Liver (tissue), 9 donors: ENCODE results near the gene ADCY3. TPM values are rescaled to one million over a fixed set of nuclear protein-coding genes. Genes with fewer than 3 reads are reported as not detected.
A peak's percentile ranks its signal among the peaks of the same experiment; 100 is the strongest.

ENCODE experiments used
- DNase-seq: peaks from one replicate; pipeline ENCODE4 v3.0.0-alpha.2; 2017; ENCODE audit warnings: low spot score
- H3K27ac ChIP-seq, 2 donors: one replicate each; pipeline ENCODE4 v1.7.0; 2013; ENCODE audit warnings: inconsistent platforms in 2 of 2, low read length in 2 of 2, control low read depth in 1 of 2, low read depth in 1 of 2, mild to moderate bottlenecking in 1 of 2
- H3K27me3 ChIP-seq, 4 donors: one replicate each; pipeline versions ENCODE4 v1.6.1 to v1.7.0; 2013; ENCODE audit warnings: low read length in 3 of 4, inconsistent platforms in 1 of 4, mild to moderate bottlenecking in 1 of 4, moderate library complexity in 1 of 4; ENCODE audit not compliant: control insufficient read depth in 4 of 4, insufficient read depth in 4 of 4
- H3K36me3 ChIP-seq, 4 donors: one replicate each; pipeline versions ENCODE4 v1.6.1 to v1.7.0; 2013; ENCODE audit warnings: low read length in 3 of 4, mild to moderate bottlenecking in 3 of 4, low read depth in 1 of 4, moderate library complexity in 1 of 4; ENCODE audit not compliant: control insufficient read depth in 4 of 4, insufficient read depth in 3 of 4
- H3K4me1 ChIP-seq, 4 donors: one replicate each; pipeline versions ENCODE4 v1.6.1 to v1.7.0; 2013; ENCODE audit warnings: low read length in 3 of 4, mild to moderate bottlenecking in 3 of 4, moderate library complexity in 1 of 4; ENCODE audit not compliant: control insufficient read depth in 4 of 4, insufficient read depth in 4 of 4
- H3K4me3 ChIP-seq, 3 donors: one replicate each; pipeline versions ENCODE4 v1.6.1 to v1.7.0; 2013; ENCODE audit warnings: low read length in 3 of 3, control low read depth in 1 of 3, low read depth in 1 of 3, mild to moderate bottlenecking in 1 of 3
- H3K9ac ChIP-seq, 2 donors: one replicate each; pipeline ENCODE4 v1.7.0; 2013; ENCODE audit warnings: low read length in 2 of 2, mild to moderate bottlenecking in 2 of 2, moderate library complexity in 2 of 2, control low read depth in 1 of 2, low read depth in 1 of 2
- H3K9me3 ChIP-seq, 4 donors: one replicate each; pipeline versions ENCODE4 v1.6.1 to v1.7.0; 2013; ENCODE audit warnings: low read length in 3 of 4; ENCODE audit not compliant: control insufficient read depth in 4 of 4
- FOXA1 ChIP-seq: IDR thresholded peaks from 2 replicates; pipeline ENCODE4 v1.6.1; 2016; ENCODE audit warnings: antibody characterized with exemption
- FOXA2 ChIP-seq: IDR thresholded peaks from 2 replicates; pipeline ENCODE4 v1.6.1; 2016; ENCODE audit warnings: antibody characterized with exemption
- GABPA ChIP-seq, 2 donors: IDR thresholded peaks in 1 of 2; conservative IDR thresholded peaks in 1 of 2; 2 replicates each; pipeline ENCODE4 v1.6.1; 2016; ENCODE audit warnings: antibody characterized with exemption in 2 of 2, mild to moderate bottlenecking in 1 of 2, moderate library complexity in 1 of 2
- HNF4A ChIP-seq, 2 donors: conservative IDR thresholded peaks; 2 replicates each; pipeline ENCODE4 v1.6.1; 2016; ENCODE audit warnings: antibody characterized with exemption in 2 of 2, mild to moderate bottlenecking in 2 of 2
- HNF4G ChIP-seq: IDR thresholded peaks from 2 replicates; pipeline ENCODE4 v1.6.1; 2016; ENCODE audit warnings: antibody characterized with exemption
- JUND ChIP-seq, 2 donors: IDR thresholded peaks; 2 replicates each; pipeline ENCODE4 v1.6.1; 2016; ENCODE audit warnings: antibody characterized with exemption in 2 of 2
- RAD21 ChIP-seq, 2 donors: IDR thresholded peaks; 2 replicates each; pipeline ENCODE4 v1.6.1; 2016; ENCODE audit warnings: antibody characterized with exemption in 2 of 2, mild to moderate bottlenecking in 2 of 2
- RXRA ChIP-seq, 2 donors: IDR thresholded peaks; 2 replicates each; pipeline ENCODE4 v1.6.1; 2017 to 2018; ENCODE audit warnings: antibody characterized with exemption in 2 of 2, mild to moderate bottlenecking in 1 of 2
- SP1 ChIP-seq: IDR thresholded peaks from 2 replicates; pipeline ENCODE4 v1.6.1; 2018; ENCODE audit warnings: antibody characterized with exemption, mild to moderate bottlenecking
- YY1 ChIP-seq: IDR thresholded peaks from 2 replicates; pipeline ENCODE4 v1.6.1; 2016; ENCODE audit warnings: antibody characterized with exemption, mild to moderate bottlenecking
- WGBS: extraction: QIAGEN DNeasy Blood & Tissue Kit; methylation state at CpG from one replicate; pipeline ENCODE4 v1.1.7; 2013; 5-methylcytosine and 5-hydroxymethylcytosine counted together
- polyA plus RNA-seq, 2 donors: library from polyadenylated mRNA; stranded (reverse) in 1 of 2; unstranded in 1 of 2; fragments of 200-250 nt in 1 of 2; fragments of >200 nt in 1 of 2; fragmentation: Nextera tagmentation in 1 of 2; extraction: Ambion mirVana in 1 of 2; gene quantifications; one replicate each; pipeline versions ENCODE4 v1.2.1 to v1.2.3, GENCODE V29; 2013 to 2015
- total RNA-seq, 2 donors: library from RNA; depleted of rRNA; stranded (reverse); fragments of >200 nt; gene quantifications; one replicate each; pipeline ENCODE4 v1.2.3, GENCODE V29; 2014
- TF ChIP-seq, protein P1 (sequence below): fragments of 150-350 bp; IDR thresholded peaks from 2 replicates; pipeline ENCODE4 v1.5.1; 2017; ENCODE audit warnings: improper control_type of control experiment, low read depth, low read length; ENCODE audit not compliant: missing input control
- TF ChIP-seq, protein P2 (sequence below): IDR thresholded peaks from 2 replicates; pipeline ENCODE4 v1.6.1; 2016; ENCODE audit warnings: antibody characterized with exemption, mild to moderate bottlenecking
- TF ChIP-seq, protein P3 (sequence below): IDR thresholded peaks from 2 replicates; pipeline ENCODE4 v1.6.1; 2016; ENCODE audit warnings: antibody characterized with exemption
- donor health status: healthy.
- donor health status: healthy.
- donor health status: healthy.
- donor health status: healthy.
- donor health status: healthy.

ADCY3 gene
- total and polyA plus RNA-seq, 4 donors: 0.99 to 8.4 (median 6.4) TPM

DNA sequence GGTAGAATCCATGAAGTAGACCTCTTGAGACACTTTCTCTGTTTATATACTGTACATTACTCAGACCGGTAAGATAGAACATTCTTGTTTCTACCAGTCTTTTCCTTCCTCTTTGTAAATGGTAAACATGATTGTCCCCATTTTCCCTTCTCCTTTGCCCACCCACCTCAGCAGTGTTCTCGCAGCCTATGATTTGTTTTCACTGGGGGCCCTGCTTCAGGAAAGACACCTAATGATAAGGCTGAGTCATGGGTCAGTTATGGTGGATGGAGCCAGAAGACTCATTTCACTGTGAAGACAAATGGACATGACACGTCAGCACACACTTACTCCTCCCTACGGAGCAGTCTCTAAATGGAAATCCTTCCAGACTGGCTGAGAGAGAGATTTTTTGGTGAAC lies 103.2 kb downstream of the ADCY3 start (continued):
- TF ChIP-seq, protein P1, sequence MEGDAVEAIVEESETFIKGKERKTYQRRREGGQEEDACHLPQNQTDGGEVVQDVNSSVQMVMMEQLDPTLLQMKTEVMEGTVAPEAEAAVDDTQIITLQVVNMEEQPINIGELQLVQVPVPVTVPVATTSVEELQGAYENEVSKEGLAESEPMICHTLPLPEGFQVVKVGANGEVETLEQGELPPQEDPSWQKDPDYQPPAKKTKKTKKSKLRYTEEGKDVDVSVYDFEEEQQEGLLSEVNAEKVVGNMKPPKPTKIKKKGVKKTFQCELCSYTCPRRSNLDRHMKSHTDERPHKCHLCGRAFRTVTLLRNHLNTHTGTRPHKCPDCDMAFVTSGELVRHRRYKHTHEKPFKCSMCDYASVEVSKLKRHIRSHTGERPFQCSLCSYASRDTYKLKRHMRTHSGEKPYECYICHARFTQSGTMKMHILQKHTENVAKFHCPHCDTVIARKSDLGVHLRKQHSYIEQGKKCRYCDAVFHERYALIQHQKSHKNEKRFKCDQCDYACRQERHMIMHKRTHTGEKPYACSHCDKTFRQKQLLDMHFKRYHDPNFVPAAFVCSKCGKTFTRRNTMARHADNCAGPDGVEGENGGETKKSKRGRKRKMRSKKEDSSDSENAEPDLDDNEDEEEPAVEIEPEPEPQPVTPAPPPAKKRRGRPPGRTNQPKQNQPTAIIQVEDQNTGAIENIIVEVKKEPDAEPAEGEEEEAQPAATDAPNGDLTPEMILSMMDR: no peak
- TF ChIP-seq RAD21 (IDR thresholded peaks at IDR 0.05) (no peak), HNF4G (no peak)

DNA sequence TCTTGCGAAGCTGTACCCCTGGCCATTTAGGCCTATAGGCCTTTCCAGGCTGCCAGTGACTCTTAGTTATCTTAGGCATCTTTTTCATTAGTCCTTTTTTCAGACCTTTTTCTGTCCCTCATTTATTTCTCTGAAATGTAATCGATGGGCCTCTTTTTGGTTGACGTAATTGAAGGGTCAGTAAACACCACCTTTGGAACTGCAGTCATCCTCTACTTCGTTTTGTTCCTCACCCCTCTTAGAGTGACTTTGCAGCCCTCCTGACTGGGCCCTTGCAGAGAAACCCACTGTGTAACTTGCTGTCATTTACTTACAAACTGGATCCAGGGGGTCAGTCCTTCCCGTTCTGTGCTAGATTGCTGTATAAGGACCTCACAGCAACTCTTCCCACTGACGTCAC lies 103.6 kb downstream of the ADCY3 start:
- H3K27ac ChIP-seq: no peak overlapping the region
- 66% methylated on average over 6 of the region's 6 CpGs for WGBS
- no peaks in the 10 kb centered on the region for H3K27me3 ChIP-seq
- peak in 1 of 2 donors; percentile 28 for TF ChIP-seq JUND (IDR thresholded peaks at IDR 0.05)
- TF ChIP-seq HNF4A (conservative IDR thresholded peaks at IDR 0.05): peak; percentile 33 to 58
- peak; percentile 17 for TF ChIP-seq HNF4G
- TF ChIP-seq, protein P2, sequence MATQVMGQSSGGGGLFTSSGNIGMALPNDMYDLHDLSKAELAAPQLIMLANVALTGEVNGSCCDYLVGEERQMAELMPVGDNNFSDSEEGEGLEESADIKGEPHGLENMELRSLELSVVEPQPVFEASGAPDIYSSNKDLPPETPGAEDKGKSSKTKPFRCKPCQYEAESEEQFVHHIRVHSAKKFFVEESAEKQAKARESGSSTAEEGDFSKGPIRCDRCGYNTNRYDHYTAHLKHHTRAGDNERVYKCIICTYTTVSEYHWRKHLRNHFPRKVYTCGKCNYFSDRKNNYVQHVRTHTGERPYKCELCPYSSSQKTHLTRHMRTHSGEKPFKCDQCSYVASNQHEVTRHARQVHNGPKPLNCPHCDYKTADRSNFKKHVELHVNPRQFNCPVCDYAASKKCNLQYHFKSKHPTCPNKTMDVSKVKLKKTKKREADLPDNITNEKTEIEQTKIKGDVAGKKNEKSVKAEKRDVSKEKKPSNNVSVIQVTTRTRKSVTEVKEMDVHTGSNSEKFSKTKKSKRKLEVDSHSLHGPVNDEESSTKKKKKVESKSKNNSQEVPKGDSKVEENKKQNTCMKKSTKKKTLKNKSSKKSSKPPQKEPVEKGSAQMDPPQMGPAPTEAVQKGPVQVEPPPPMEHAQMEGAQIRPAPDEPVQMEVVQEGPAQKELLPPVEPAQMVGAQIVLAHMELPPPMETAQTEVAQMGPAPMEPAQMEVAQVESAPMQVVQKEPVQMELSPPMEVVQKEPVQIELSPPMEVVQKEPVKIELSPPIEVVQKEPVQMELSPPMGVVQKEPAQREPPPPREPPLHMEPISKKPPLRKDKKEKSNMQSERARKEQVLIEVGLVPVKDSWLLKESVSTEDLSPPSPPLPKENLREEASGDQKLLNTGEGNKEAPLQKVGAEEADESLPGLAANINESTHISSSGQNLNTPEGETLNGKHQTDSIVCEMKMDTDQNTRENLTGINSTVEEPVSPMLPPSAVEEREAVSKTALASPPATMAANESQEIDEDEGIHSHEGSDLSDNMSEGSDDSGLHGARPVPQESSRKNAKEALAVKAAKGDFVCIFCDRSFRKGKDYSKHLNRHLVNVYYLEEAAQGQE: no peak
- peak; percentile 24 for TF ChIP-seq SP1
- H3K4me3 ChIP-seq: no peak overlapping the region
- peaks cover 0 to 14% (median 1%) of the 10 kb centered on the region in 4 donors for H3K36me3 ChIP-seq
- H3K9ac ChIP-seq: no peak overlapping the region
- H3K4me1 ChIP-seq: peaks cover 0 to 1% (median 0%) of the 10 kb centered on the region in 4 donors
- peak; percentile 37 for DNase-seq
- H3K9me3 ChIP-seq: no peaks in the 10 kb centered on the region

DNA sequence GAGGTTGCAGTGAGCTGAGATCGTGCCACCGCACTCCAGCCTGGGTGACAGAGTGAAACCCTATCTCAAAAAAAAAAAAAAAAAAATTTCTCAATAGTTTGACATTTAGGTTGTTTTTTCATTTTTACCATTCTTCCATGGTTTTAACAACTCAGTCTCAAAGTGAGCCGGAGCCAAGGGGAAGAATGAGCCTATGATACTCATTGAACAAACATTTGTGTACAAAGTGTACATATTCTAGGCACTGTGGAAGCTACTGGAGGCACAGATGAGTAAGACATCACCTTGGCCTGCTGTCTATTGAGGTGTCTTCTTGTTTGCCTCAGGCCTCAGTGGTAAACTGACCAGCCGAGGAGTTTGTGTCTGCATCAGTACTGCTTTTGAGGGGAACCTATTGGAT lies 104.9 kb downstream of the ADCY3 start:
- H3K4me1 ChIP-seq: peaks cover 0 to 1% (median 0%) of the 10 kb centered on the region in 4 donors
- no peak for DNase-seq
- H3K9me3 ChIP-seq: no peaks in the 10 kb centered on the region
- H3K27me3 ChIP-seq: no peaks in the 10 kb centered on the region
- no peak overlapping the region for H3K27ac ChIP-seq
- peaks cover 0 to 10% (median 1%) of the 10 kb centered on the region in 4 donors for H3K36me3 ChIP-seq
- WGBS: 96% methylated on average over 4 of the region's 4 CpGs
- no peak overlapping the region for H3K9ac ChIP-seq
- TF ChIP-seq GABPA (IDR thresholded peaks at IDR 0.05 in 1 of 2, conservative IDR thresholded peaks at IDR 0.05 in 1 of 2): no peak
- H3K4me3 ChIP-seq: no peak overlapping the region

DNA sequence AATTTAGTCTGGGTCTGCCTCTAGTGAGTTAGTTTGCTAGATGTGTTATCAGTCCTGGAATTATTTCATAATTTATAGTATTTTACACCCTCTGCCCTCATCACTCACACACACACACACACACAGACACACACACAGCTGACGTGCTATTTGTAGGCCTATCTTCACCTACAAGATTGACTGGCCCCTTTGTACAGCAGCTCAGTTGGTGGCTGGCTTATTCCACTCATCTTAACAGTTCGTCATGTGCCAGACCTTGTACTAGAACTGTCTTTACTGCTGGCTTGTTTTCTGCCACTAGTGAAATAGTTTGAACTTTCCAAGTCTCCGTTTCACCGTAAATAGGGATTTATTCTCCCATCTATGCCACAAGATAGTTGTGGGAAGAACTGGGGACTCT lies 105.5 kb downstream of the ADCY3 start:
- no peaks in the 10 kb centered on the region for H3K27me3 ChIP-seq
- H3K4me1 ChIP-seq: peaks cover 0 to 1% (median 0%) of the 10 kb centered on the region in 4 donors
- no peak overlapping the region for H3K27ac ChIP-seq
- H3K4me3 ChIP-seq: no peak overlapping the region
- DNase-seq: no peak
- H3K36me3 ChIP-seq: peaks cover 0 to 7% (median under 1%) of the 10 kb centered on the region in 4 donors
- TF ChIP-seq FOXA1: no peak
- TF ChIP-seq RXRA (IDR thresholded peaks at IDR 0.05): no peak
- TF ChIP-seq, protein P3, sequence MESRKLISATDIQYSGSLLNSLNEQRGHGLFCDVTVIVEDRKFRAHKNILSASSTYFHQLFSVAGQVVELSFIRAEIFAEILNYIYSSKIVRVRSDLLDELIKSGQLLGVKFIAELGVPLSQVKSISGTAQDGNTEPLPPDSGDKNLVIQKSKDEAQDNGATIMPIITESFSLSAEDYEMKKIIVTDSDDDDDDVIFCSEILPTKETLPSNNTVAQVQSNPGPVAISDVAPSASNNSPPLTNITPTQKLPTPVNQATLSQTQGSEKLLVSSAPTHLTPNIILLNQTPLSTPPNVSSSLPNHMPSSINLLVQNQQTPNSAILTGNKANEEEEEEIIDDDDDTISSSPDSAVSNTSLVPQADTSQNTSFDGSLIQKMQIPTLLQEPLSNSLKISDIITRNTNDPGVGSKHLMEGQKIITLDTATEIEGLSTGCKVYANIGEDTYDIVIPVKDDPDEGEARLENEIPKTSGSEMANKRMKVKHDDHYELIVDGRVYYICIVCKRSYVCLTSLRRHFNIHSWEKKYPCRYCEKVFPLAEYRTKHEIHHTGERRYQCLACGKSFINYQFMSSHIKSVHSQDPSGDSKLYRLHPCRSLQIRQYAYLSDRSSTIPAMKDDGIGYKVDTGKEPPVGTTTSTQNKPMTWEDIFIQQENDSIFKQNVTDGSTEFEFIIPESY: no peak
- no peak for TF ChIP-seq HNF4A (conservative IDR thresholded peaks at IDR 0.05)
- TF ChIP-seq SP1: no peak
- TF ChIP-seq FOXA2: no peak
- no peak for TF ChIP-seq HNF4G
- TF ChIP-seq YY1: no peak
- no peaks in the 10 kb centered on the region for H3K9me3 ChIP-seq
- 96% methylated on average over 4 of the region's 4 CpGs for WGBS
- H3K9ac ChIP-seq: no peak overlapping the region
